ENCODE data around the gene DRAXIN. TPM values are rescaled to one million over a fixed set of nuclear protein-coding genes. Genes with fewer than 3 reads are reported as not detected.
A peak's percentile ranks its signal among the peaks of the same experiment; 100 is the strongest.

The DRAXIN gene
- total RNA-seq, 1 experiment from 2014 or later, result 20.5 TPM

DNA sequence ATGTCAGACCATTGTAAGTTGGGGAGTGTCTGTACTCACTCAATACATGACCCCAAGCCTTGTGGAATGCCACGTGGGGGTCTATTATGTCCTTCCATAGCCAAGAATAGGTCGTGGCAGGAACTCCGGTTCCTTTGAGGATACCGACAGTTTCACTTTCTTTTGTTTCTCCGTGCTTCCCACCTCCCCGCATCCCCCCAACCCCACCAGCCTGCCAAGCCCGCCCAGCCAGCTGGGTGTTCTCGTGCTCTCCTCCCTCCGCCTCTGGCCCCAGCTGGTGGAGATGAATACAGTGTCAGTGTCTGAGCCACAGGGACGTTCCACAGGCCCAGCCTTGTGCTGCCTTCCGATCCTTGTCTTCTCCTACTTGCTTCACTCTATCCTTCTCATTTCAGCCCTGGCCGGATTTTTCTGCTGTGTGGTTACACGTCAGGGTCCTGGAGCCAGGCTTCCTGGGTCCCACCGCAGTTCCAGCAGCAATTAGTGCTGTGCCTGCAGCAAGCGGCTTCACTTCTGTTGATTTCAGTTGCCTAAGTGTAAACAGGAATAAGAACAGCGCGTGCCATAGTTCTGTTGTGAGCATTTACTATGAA lies 40.3 kb downstream of the DRAXIN start:
- peak overlapping the region; percentile 39 for H3K4me2 ChIP-seq (ENCODE audit: insufficient read depth, insufficient read length, low read length)

More for the DNA sequence above, 40.3 kb downstream of the DRAXIN start:
- no peaks in the 10 kb centered on the region for H3K79me2 ChIP-seq (ENCODE audit: insufficient read depth, low read length)
- WGBS (ENCODE audit: extremely low coverage, insufficient read length, low lambda C conversion rate), result no CpG with 5 or more reads among the region's 17 CpGs
- H2AK5ac ChIP-seq (ENCODE audit: insufficient read length, low read length), result no peak overlapping the region
- DNase-seq, result peak; percentile 62
- peaks cover 6% of the 10 kb centered on the region; the same call in 1 of the 2 replicates for H3K4me1 ChIP-seq (ENCODE audit: insufficient read depth, low read length)
- no peak overlapping the region for H2BK5ac ChIP-seq (ENCODE audit: insufficient read length, low read length)
- H3K36me3 Mint-ChIP-seq (ENCODE audit: insufficient read depth in 1 of 3, low read depth in 3 of 3), result no peaks in the 10 kb centered on the region
- H4K8ac ChIP-seq (replicated peaks; ENCODE audit: insufficient read length, low read depth, low read length), result no peak overlapping the region
- H4K5ac ChIP-seq (ENCODE audit: insufficient read length, low read depth, low read length), result no peak overlapping the region
- no peaks in the 10 kb centered on the region for H3K79me1 ChIP-seq (ENCODE audit: insufficient read depth, low read depth, low read length, poor library complexity, severe bottlenecking)
- no peak overlapping the region for H2BK12ac ChIP-seq (ENCODE audit: insufficient read length, low read depth, low read length)
- H3K27me3 ChIP-seq (ENCODE audit: insufficient read depth, low read length), result no peaks in the 10 kb centered on the region
- no peaks in the 10 kb centered on the region; a peak in 1 of 5 replicates for H3K9me3 Mint-ChIP-seq
- H3K27me3 Mint-ChIP-seq (ENCODE audit: low read depth), result no peaks in the 10 kb centered on the region; the same call in none of the 2 replicates
- no peak overlapping the region for H4K91ac ChIP-seq (ENCODE audit: insufficient read length, low read depth, low read length)
- no peak overlapping the region for H2BK120ac ChIP-seq (ENCODE audit: low read depth, low read length, poor library complexity, severe bottlenecking)
- no peak overlapping the region for H2BK20ac ChIP-seq (ENCODE audit: low read depth, low read length, poor library complexity, severe bottlenecking)
- H2AFZ ChIP-seq (ENCODE audit: low read length), result no peak overlapping the region
- no peak overlapping the region for H3K23ac ChIP-seq (ENCODE audit: insufficient read length, low read depth, low read length)
- peak overlapping the region in 1 of 2 experiments; percentile 62; a peak in 3 of 5 replicates for H3K4me3 Mint-ChIP-seq
- H3K27ac Mint-ChIP-seq, result peak overlapping the region in 2 of 3 experiments; percentile 5 to 28; a peak in 2 of 7 replicates
- TF ChIP-seq, protein P1, sequence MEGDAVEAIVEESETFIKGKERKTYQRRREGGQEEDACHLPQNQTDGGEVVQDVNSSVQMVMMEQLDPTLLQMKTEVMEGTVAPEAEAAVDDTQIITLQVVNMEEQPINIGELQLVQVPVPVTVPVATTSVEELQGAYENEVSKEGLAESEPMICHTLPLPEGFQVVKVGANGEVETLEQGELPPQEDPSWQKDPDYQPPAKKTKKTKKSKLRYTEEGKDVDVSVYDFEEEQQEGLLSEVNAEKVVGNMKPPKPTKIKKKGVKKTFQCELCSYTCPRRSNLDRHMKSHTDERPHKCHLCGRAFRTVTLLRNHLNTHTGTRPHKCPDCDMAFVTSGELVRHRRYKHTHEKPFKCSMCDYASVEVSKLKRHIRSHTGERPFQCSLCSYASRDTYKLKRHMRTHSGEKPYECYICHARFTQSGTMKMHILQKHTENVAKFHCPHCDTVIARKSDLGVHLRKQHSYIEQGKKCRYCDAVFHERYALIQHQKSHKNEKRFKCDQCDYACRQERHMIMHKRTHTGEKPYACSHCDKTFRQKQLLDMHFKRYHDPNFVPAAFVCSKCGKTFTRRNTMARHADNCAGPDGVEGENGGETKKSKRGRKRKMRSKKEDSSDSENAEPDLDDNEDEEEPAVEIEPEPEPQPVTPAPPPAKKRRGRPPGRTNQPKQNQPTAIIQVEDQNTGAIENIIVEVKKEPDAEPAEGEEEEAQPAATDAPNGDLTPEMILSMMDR (conservative IDR thresholded peaks at IDR 0.05), result no peak
- no peak overlapping the region for H3K27ac ChIP-seq (ENCODE audit: insufficient read length, low read depth, low read length)
- H3K9ac ChIP-seq (ENCODE audit: extremely low read depth, insufficient read length, low read length), result no peak overlapping the region
- peaks cover 34 to 38% of the 10 kb centered on the region in 2 experiments for H3K4me1 Mint-ChIP-seq
- H3K4ac ChIP-seq (ENCODE audit: low read depth, low read length), result no peak overlapping the region
- H3T11ph ChIP-seq (ENCODE audit: low read length), result no peak overlapping the region
- H3K18ac ChIP-seq (ENCODE audit: insufficient read length, low read depth, low read length), result no peak overlapping the region
- H2BK15ac ChIP-seq (ENCODE audit: low read depth, low read length), result no peak overlapping the region
- H3K23me2 ChIP-seq (ENCODE audit: insufficient read length, low read depth, low read length, poor library complexity, severe bottlenecking), result peaks cover 3% of the 10 kb centered on the region
- H4K20me1 ChIP-seq (ENCODE audit: control insufficient read depth, insufficient read depth, insufficient read length), result no peaks in the 10 kb centered on the region
- no peak overlapping the region for H3K56ac ChIP-seq (ENCODE audit: insufficient read length, low read depth, low read length)
- no peaks in the 10 kb centered on the region for H3K9me3 ChIP-seq (ENCODE audit: control insufficient read depth, low read depth, low read length)
- no peak overlapping the region; the same call in 1 of the 2 replicates for H3K14ac ChIP-seq (ENCODE audit: insufficient read depth, low read length)

All from H9 (cell line).